Activated CD4-positive, alpha-beta T cell treated with anti-CD3 and anti-CD28 coated beads for 24 hours (primary cell): ENCODE results near the gene TBC1D1.

Experiments used
- DNase-seq, 2 donors: peaks; one replicate each; pipeline ENCODE4 v3.0.0-alpha.2; 2020; ENCODE audit warnings: low read depth in 2 of 2

The TBC1D1 gene

DNA sequence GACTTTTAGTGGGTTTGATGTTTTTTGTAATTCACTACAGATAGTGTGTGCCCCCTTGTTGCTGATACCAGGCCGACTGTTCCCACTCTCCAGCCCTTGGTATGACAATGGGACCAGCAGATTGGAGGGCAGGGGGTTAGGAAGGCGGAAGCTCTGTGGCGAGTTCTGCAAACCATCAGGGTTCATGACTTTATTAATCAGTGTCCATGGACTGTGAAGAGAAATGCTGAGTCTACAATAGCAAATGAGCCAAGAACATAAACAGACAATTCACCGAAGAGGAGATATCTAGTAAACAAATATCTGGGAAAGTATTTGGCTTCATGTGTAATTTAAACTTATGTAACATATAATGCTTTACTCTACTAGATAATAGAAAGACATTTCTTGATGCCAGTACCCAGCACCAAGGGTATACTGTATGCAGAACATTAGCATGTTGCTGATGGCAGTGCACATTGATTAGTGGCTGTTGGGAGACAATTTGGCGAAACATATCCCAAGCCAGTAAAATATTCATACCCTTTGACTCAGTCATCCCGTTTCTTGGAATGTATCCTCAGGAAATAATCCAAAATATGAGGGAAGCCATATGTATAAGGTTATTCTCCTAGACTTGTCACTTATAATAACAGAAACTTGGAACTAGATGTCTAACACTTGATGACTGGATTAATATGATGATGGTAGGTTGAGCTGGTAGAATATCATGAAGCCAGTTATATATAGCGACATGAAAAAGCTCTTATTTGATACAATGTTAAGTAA, 238.8 kb downstream of the TBC1D1 start:
- no peak for DNase-seq

GRCh38 chr4:38130884-38131283, 240.0 kb downstream of the TBC1D1 start:
- DNase-seq, result no peak

GRCh38 chr4:38131371-38132091, 240.6 kb downstream of the TBC1D1 start:
- peak; percentile 55 to 73 for DNase-seq

- DNase-seq, result peak; percentile 40 to 51
Measured at GRCh38 chr4:38132107-38132673, 241.3 kb downstream of the TBC1D1 start.

DNA sequence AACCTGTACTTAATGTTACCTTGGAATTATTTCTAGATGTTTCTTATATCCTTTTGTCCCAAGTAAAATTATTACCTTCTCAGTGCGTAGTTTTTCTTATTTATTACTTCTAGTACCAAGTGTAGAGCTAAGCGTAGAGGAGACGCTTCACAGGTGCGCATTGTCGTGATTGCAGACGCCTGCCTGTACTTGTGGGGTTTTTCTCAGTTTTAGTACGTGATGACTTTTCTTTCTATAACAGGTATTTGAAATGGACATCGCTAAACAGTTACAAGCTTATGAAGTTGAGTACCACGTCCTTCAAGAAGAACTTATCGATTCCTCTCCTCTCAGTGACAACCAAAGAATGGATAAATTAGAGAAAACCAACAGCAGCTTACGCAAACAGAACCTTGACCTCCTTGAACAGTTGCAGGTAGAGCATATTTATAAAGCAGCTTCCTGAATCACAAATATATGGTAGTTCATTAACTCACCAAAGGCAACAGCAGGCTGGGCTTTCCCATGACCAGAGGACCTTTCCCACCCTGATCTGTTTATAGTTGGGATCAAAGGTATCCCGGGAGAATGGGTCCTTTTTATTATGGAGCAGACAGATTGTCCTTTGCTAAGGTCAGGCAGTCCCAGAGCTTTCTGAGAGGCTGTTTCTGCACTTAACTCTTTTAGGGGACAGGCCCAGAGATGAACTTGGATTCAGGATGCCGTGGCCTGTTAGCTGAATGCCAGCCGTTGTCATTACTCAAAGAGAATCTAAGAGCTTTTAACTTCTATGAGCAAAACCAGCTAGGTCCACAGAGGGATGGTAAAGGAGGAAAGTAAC, 242.2 kb downstream of the TBC1D1 start:
- DNase-seq, result no peak

DNA sequence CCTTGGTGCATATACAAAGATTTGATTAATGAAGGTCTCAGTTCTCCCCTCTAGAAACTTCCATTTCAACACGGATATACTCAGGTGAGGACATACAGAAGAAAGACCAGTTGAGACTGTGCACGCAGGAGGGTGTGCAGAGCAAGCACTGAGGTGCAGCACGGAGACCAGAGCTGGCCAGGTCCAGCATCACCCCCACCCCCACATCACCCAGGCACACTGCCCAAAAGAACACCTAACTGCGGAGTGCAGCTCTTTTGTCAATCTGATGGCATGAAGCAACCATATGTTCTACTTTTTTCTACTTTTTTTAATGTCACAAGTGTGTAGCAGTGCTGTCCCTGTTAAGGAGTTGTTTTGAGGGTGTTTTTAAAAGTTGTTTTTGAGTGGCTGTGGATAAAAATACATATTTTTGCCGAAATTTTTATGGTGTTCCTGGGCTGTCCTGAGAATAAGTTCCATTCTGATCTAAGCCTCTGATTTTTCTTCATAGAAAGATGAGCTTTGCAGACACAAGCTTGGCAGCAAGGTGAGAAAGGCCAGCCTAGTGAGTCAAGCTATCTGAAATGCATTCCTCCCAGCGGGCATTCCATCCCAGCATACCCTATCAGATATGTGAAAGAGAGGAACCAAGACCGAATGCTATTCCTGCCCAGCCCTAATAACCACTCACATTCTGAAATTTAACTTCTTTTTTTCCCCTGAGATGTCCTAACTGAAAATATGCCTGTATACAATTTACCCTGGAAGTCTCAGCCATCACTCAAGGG, 243.0 kb downstream of the TBC1D1 start:
- no peak for DNase-seq

- no peak for DNase-seq
Measured at GRCh38 chr4:38135201-38135600, 244.3 kb downstream of the TBC1D1 start.

DNA sequence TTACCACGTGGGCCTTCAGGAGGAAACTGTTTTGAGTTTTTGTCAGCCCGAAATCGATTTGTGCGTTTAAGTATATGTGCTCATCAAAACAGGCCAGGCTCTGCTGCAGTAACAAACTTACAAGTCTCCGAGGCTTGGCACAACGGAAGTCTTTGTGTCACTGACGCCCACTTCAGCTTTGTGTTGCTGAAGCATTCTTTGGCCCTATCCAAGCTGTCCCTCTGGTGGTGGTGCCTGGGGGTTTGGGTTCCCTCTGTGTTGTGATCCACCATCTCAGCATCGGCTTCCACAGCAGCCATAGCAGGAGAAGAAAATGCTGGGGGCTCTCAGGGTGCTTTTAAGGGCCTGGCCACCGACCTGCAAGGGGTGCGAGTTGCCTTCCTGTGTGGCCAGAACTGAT, 245.7 kb downstream of the TBC1D1 start:
- no peak for DNase-seq

- DNase-seq, result no peak
Measured at GRCh38 chr4:38137080-38137479, 246.2 kb downstream of the TBC1D1 start.

GRCh38 chr4:38138363-38138762, 247.5 kb downstream of the TBC1D1 start:
- DNase-seq, result no peak

DNA sequence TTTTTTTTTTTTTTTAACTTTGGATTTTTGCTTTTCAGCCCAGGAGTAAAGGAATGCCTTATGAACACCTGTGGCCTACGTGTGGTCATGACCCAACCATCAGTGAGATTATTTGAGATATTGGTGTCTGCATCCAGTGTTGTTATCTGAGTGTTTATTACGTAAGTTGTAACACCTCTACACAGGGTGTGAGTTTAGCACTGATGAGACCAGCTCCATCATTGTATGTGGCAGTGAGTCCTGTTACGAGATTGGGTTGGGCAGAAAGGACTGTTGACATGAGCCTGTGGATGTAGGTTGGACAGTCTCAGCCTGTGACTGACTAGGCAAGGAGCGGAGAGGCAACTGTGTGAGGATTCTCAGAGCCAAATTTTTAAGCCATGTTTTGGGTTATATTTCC, 248.3 kb downstream of the TBC1D1 start:
- DNase-seq, result no peak

DNA sequence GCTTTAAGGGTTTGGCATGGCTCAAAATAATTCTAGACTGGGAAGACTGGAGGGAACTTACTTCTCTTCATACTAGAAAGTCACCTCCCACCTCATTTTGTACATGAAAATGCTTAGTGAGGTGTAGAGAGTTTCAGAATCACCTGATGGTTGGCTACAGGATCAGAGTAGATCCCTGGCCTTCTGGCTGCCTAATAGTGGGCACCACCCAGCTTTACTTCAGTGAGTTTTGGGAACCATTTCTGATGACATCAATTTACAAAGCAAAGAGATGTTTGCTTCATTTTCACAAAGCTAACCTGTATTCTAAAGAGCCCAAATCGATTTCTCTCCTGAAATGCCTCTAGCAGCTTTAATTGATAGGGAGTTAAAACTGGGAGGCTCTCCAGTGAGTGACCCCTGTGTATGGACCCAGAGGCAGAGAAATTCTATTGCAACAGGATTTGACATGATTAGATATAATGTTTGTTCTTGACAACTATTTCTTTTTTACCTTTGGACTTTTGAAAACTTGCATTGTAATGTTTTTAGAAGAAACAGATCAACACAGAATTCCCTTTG, 249.8 kb downstream of the TBC1D1 start:
- no peak for DNase-seq

GRCh38 chr4:38141808-38142500, 251.1 kb downstream of the TBC1D1 start:
- DNase-seq, result no peak

GRCh38 chr4:38144031-38144430, 253.1 kb downstream of the TBC1D1 start:
- DNase-seq, result no peak

- no peak for DNase-seq
Measured at GRCh38 chr4:38145033-38145678, 254.3 kb downstream of the TBC1D1 start.

DNA sequence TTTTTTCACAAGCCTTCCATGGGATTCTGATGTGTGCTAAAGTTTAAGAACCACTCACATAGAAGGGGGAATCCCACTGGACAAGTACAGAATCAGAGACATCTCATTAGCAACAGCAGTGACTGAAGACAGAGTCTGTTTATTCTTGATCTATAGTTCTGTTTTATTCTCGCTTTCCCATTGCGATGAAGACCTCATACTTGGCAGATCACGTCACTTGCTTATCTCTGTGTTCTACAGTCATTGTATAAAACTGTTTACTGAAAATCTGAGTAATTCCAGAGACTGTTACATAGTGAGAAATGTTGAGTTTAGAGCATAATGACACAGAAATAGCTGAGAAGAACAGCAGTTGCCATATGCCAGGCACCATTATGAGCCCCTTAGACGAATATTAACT, 254.9 kb downstream of the TBC1D1 start:
- no peak for DNase-seq

DNA sequence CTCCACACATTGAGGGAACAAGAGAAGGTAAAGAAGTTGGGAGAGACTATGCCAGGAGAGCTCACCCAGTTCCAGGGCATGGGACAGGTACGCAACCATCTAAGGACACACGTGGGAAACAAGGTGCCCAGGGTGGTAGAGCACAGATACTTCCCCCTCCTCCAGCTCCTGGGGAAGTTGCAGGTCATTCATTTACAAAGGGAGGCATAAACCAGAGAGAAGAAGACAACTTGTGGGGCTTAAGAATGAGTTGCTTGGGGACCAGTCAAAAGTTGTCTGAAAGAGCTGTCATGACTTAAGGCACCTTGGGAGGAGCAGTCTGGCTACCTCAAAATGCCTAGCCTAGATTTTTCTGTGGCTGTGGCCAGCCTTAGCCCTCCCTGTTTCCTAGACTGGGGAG, 255.5 kb downstream of the TBC1D1 start:
- DNase-seq, result no peak

GRCh38 chr4:38149472-38149996, 258.6 kb downstream of the TBC1D1 start:
- DNase-seq, result no peak

- DNase-seq, result no peak
Measured at GRCh38 chr4:38149997-38150671, 259.2 kb downstream of the TBC1D1 start.
